H1 (cell line): ENCODE results near the gene PRDM1. TPM values are rescaled to one million over a fixed set of nuclear protein-coding genes. Genes with fewer than 3 reads are reported as not detected.

Experiments used
- CTCF ChIA-PET: fragments of 300-600 bp; sonication (Branson Sonifier 250); formaldehyde crosslinking; loops from one replicate; lab custom pipeline; 2021; ENCODE audit not compliant: partially characterized antibody; lab: Charles Lee
- POLR2A ChIA-PET: fragments of 300-600 bp; sonication (Branson Sonifier 250); formaldehyde crosslinking; loops from one replicate; lab custom pipeline; 2021; ENCODE audit warnings: inconsistent platforms; ENCODE audit not compliant: partially characterized antibody; lab: Charles Lee
- DNase-seq, 2 experiments: peaks; one replicate each; pipeline versions ENCODE4 v3.0.0 to v3.0.0-alpha.2; 2010 to 2022; ENCODE audit warnings: low spot score in 2 of 2, low read depth in 1 of 2, mixed read lengths in 1 of 2
- FAIRE-seq: peaks from 2 replicates; lab custom pipeline; 2011; peaks lifted over from hg19 to GRCh38; lab: Jason Lieb, UNC
- H2AFZ ChIP-seq: 2 replicates; pipeline ENCODE4 v1.8.1; 2012; ENCODE audit warnings: low read length, inconsistent platforms
- H2AK5ac ChIP-seq: 2 replicates; pipeline ENCODE4 v1.6.1; 2013; ENCODE audit warnings: low read depth, low read length
- H2BK120ac ChIP-seq: replicated peaks from 2 replicates; pipeline ENCODE3; 2013; ENCODE audit warnings: low read depth, low read length, inconsistent platforms
- H2BK12ac ChIP-seq: 2 replicates; pipeline ENCODE4 v1.6.1; 2013; ENCODE audit warnings: low read depth, low read length
- H2BK15ac ChIP-seq: 2 replicates; pipeline ENCODE4 v1.6.1; 2013; ENCODE audit warnings: low read length
- H2BK20ac ChIP-seq: 2 replicates; pipeline ENCODE4 v1.6.1; 2013; ENCODE audit warnings: low read length
- H2BK5ac ChIP-seq: 2 replicates; pipeline ENCODE4 v1.6.1; 2013; ENCODE audit warnings: low read depth, low read length
- H3K14ac ChIP-seq: 2 replicates; pipeline ENCODE4 v1.6.1; 2013; ENCODE audit warnings: inconsistent platforms; ENCODE audit not compliant: insufficient read length
- H3K18ac ChIP-seq: 2 replicates; pipeline ENCODE4 v1.6.1; 2013; ENCODE audit warnings: low read length; ENCODE audit errors: extremely low read depth
- H3K23ac ChIP-seq: 2 replicates; pipeline ENCODE4 v1.6.1; 2013; ENCODE audit warnings: inconsistent platforms; ENCODE audit not compliant: insufficient read length
- H3K23me2 ChIP-seq: 2 replicates; pipeline ENCODE4 v1.6.1; 2013; ENCODE audit warnings: low read depth, low read length
- H3K27ac ChIP-seq: 2 replicates; pipeline ENCODE4 v1.6.1; 2011; ENCODE audit warnings: low read depth, low read length, inconsistent platforms
- H3K27me3 ChIP-seq, 4 experiments: replicated peaks in 1 of 4; 1 replicate in 1 of 4; 2 replicates in 3 of 4; pipeline versions ENCODE4 v1.6.1 to v1.8.1; 2011 to 2013; ENCODE audit warnings: low read length in 3 of 4, mild to moderate bottlenecking in 3 of 4, inconsistent platforms in 2 of 4, mixed read lengths in 2 of 4, moderate library complexity in 1 of 4; ENCODE audit not compliant: control insufficient read depth in 3 of 4, insufficient read depth in 3 of 4; ENCODE audit errors: extremely low read depth in 1 of 4
- H3K36me3 ChIP-seq, 4 experiments: 2 replicates each; pipeline versions ENCODE4 v1.6.1 to v1.8.1; 2011 to 2013; ENCODE audit warnings: mild to moderate bottlenecking in 4 of 4, low read length in 3 of 4, moderate library complexity in 2 of 4, control low read depth in 1 of 4, inconsistent platforms in 1 of 4; ENCODE audit not compliant: insufficient read depth in 4 of 4, control insufficient read depth in 2 of 4
- H3K4ac ChIP-seq: replicated peaks from 2 replicates; pipeline ENCODE3; 2013; ENCODE audit warnings: low read length, low read depth, mixed read lengths, inconsistent platforms; ENCODE audit not compliant: insufficient read length
- H3K4me1 ChIP-seq, 4 experiments: replicated peaks in 1 of 4; 1 replicate in 1 of 4; 2 replicates in 3 of 4; pipeline versions ENCODE4 v1.6.1 to v1.8.1; 2011 to 2013; ENCODE audit warnings: low read length in 3 of 4, inconsistent platforms in 2 of 4, mixed read lengths in 1 of 4; ENCODE audit not compliant: insufficient read depth in 4 of 4, control insufficient read depth in 3 of 4
- H3K4me2 ChIP-seq, 2 experiments: 2 replicates each; pipeline versions ENCODE4 v1.6.1 to v1.8.1; 2011 to 2013; ENCODE audit warnings: low read depth in 2 of 2, low read length in 2 of 2, control low read depth in 1 of 2, inconsistent platforms in 1 of 2, mild to moderate bottlenecking in 1 of 2; ENCODE audit not compliant: insufficient read depth in 1 of 2
- H3K4me3 ChIP-seq, 4 experiments: fragments of 200-600, 300-600 bp in 1 of 4; sonication (generic), shearing (Covaris generic), sonication (Bioruptor Twin) in 1 of 4; 2 replicates each; pipeline versions ENCODE4 v1.5.1 to v1.8.1; 2011 to 2016; ENCODE audit warnings: low read length in 4 of 4, low read depth in 3 of 4, control low read depth in 2 of 4, inconsistent platforms in 2 of 4, mild to moderate bottlenecking in 2 of 4, mixed read lengths in 1 of 4, moderate library complexity in 1 of 4; ENCODE audit not compliant: insufficient read depth in 2 of 4; ENCODE audit errors: extremely low read depth in 1 of 4
- H3K56ac ChIP-seq: replicated peaks from 2 replicates; pipeline ENCODE3; 2013; ENCODE audit warnings: low read depth, mild to moderate bottlenecking, mixed read lengths, low read length, inconsistent platforms; ENCODE audit not compliant: insufficient read length
- H3K79me1 ChIP-seq: 2 replicates; pipeline ENCODE4 v1.6.1; 2013; ENCODE audit warnings: low read depth, low read length, control low read depth
- H3K79me2 ChIP-seq, 2 experiments: 2 replicates each; pipeline versions ENCODE4 v1.6.1 to v1.8.1; 2012 to 2013; ENCODE audit warnings: low read length in 2 of 2, mild to moderate bottlenecking in 2 of 2, inconsistent platforms in 1 of 2; ENCODE audit not compliant: insufficient read depth in 2 of 2, control insufficient read depth in 1 of 2
- H3K9ac ChIP-seq, 4 experiments: replicated peaks in 1 of 4; 1 replicate in 1 of 4; 2 replicates in 3 of 4; pipeline versions ENCODE4 v1.6.1 to v1.8.1; 2011 to 2013; ENCODE audit warnings: low read depth in 3 of 4, low read length in 3 of 4, control low read depth in 2 of 4, mild to moderate bottlenecking in 2 of 4, moderate library complexity in 2 of 4, inconsistent platforms in 1 of 4; ENCODE audit errors: extremely low read depth in 1 of 4
- H3K9me3 ChIP-seq, 2 experiments: 2 replicates each; pipeline versions ENCODE4 v1.6.1 to v1.8.1; 2012 to 2013; ENCODE audit warnings: mild to moderate bottlenecking in 2 of 2, moderate library complexity in 2 of 2, control low read depth in 1 of 2, inconsistent platforms in 1 of 2, low read depth in 1 of 2, low read length in 1 of 2, mixed read lengths in 1 of 2; ENCODE audit not compliant: insufficient read depth in 2 of 2
- H4K20me1 ChIP-seq, 2 experiments: replicated peaks in 1 of 2; 2 replicates each; pipeline versions ENCODE3 to v1.8.1; 2011 to 2013; ENCODE audit warnings: inconsistent platforms in 2 of 2, low read length in 2 of 2, mild to moderate bottlenecking in 1 of 2; ENCODE audit not compliant: insufficient read depth in 2 of 2, control insufficient read depth in 1 of 2
- H4K5ac ChIP-seq: 2 replicates; pipeline ENCODE4 v1.6.1; 2013; ENCODE audit warnings: low read length, low read depth, mixed read lengths, inconsistent platforms; ENCODE audit not compliant: insufficient read length
- H4K8ac ChIP-seq: 2 replicates; pipeline ENCODE4 v1.8.0; 2013; ENCODE audit warnings: mild to moderate bottlenecking, moderate library complexity, low read length, inconsistent platforms; ENCODE audit not compliant: insufficient read depth; ENCODE audit errors: extremely low read depth
- H4K91ac ChIP-seq: replicated peaks from 2 replicates; pipeline ENCODE3; 2013; ENCODE audit warnings: low read length, mixed read lengths, inconsistent platforms; ENCODE audit not compliant: insufficient read length
- CTCF ChIP-seq, 3 experiments: IDR thresholded peaks; 1 replicate in 2 of 3; 2 replicates in 1 of 3; pipeline versions ENCODE4 v1.5.1 to v1.6.1; 2011; ENCODE audit warnings: low read length in 3 of 3, mild to moderate bottlenecking in 3 of 3, inconsistent platforms in 2 of 3, low read depth in 1 of 3, moderate library complexity in 1 of 3; ENCODE audit not compliant: insufficient read depth in 1 of 3; ENCODE audit errors: control extremely low read depth in 1 of 3
- KDM1A ChIP-seq: fragments of 200-600, 300-600 bp; sonication (generic); IDR thresholded peaks from 2 replicates; pipeline ENCODE4 v1.7.1; 2016; ENCODE audit warnings: mild to moderate bottlenecking, low read length, borderline replicate concordance
- MAX ChIP-seq: IDR thresholded peaks from 2 replicates; pipeline ENCODE4 v1.6.1; 2012; ENCODE audit warnings: inconsistent platforms
- RAD21 ChIP-seq, 2 experiments: IDR thresholded peaks in 1 of 2; conservative IDR thresholded peaks in 1 of 2; 2 replicates each; pipeline ENCODE4 v1.6.1; 2011; ENCODE audit warnings: low read depth in 2 of 2, low read length in 2 of 2, improper control_type of control experiment in 1 of 2, inconsistent platforms in 1 of 2, mild to moderate bottlenecking in 1 of 2, moderate library complexity in 1 of 2
- WGBS, 2 experiments: shearing (Covaris generic) in 1 of 2; methylation state at CpG; one replicate each; pipeline versions ENCODE4 v1.1.6 to v1.1.7; 2013 to 2015; ENCODE audit warnings: low lambda C conversion rate in 2 of 2, mixed read lengths in 2 of 2, inconsistent platforms in 1 of 2, low coverage in 1 of 2, missing lambda C conversion rate in 1 of 2; ENCODE audit not compliant: insufficient replicate concordance in 2 of 2, insufficient coverage in 1 of 2, insufficient read length in 1 of 2; ENCODE audit errors: extremely low coverage in 1 of 2, missing lambda C conversion rate in 1 of 2; 5-methylcytosine and 5-hydroxymethylcytosine counted together
- polyA plus RNA-seq, 7 experiments: library from polyadenylated mRNA; depleted of rRNA in 3 of 7; stranded (reverse) in 5 of 7; unstranded in 2 of 7; fragments of >200 nt in 5 of 7; fragments of 200-250 nt in 2 of 7; gene quantifications; 1 replicate in 5 of 7; 2 replicates in 1 of 7; 4 replicates in 1 of 7; pipeline versions ENCODE4 v1.2.1 to v1.2.3, GENCODE V29; 2011 to 2013; ENCODE audit warnings: missing spikeins in 2 of 7, mixed read lengths in 2 of 7
- total RNA-seq: library from RNA; stranded (reverse); fragmentation: NEBNext Ultra II Directional; extraction: Animal tissue kit (Norgen Biotek cat#: 25700); gene quantifications from 2 replicates; pipeline ENCODE4 v1.2.1, GENCODE V29; 2021

Gene PRDM1
- total and polyA plus RNA-seq, 2 of the 8 experiments (the other 6 are each of a cell fraction or from before 2014, with no cell fraction given) = 0.21 to 0.74 TPM

- ChIA-PET CTCF (interaction anchor here (0.8 to 2.5 kb wide), 9 partner anchors 15 to 133 kb away, joined by 3 to 17 read pairs (median 4); no protein-coding TSS in a partner anchor), POLR2A (interaction anchor here (1.0 kb wide), 1 partner anchor 26 kb away, joined by 3 read pairs; no protein-coding TSS in a partner anchor)
- Histone ChIP-seq H4K8ac (no peak overlapping the region), H2BK12ac (no peak overlapping the region), H4K20me1 (no peaks in the 10 kb centered on the region), H4K91ac (no peak overlapping the region), H3K4me3 (no peak overlapping the region), H3K9me3 (no peaks in the 10 kb centered on the region), H3K36me3 (no peaks in the 10 kb centered on the region), H3K27ac (no peak overlapping the region), H3K4me1 (peaks cover 5 to 15% (median 8%) of the 10 kb centered on the region in 4 experiments; a peak in 6 of 7 replicates), H3K56ac (no peak overlapping the region), H2BK5ac (no peak overlapping the region), H3K4ac (no peak overlapping the region), H3K14ac (no peak overlapping the region), H3K79me2 (no peaks in the 10 kb centered on the region), H2BK20ac (no peak overlapping the region), H3K9ac (no peak overlapping the region), H2BK120ac (no peak overlapping the region), H3K79me1 (no peaks in the 10 kb centered on the region), H2BK15ac (no peak overlapping the region), H3K4me2 (no peak overlapping the region), H3K27me3 (peaks cover 0 to 20% (median 4%) of the 10 kb centered on the region in 4 experiments; a peak in 4 of 7 replicates), H3K18ac (no peak overlapping the region), H3K23ac (no peak overlapping the region), H2AK5ac (no peak overlapping the region), H3K23me2 (peaks cover 8% of the 10 kb centered on the region; the same call in 1 of the 2 replicates), H4K5ac (no peak overlapping the region), H2AFZ (no peak overlapping the region)
- TF ChIP-seq KDM1A (no peak), RAD21 (IDR thresholded peaks at IDR 0.05 in 1 of 2, conservative IDR thresholded peaks at IDR 0.05 in 1 of 2; ENCODE audit: low read depth in 2 of 2, low read length in 2 of 2) (peak; percentile 50 to 56; a peak in 3 of 4 replicates), MAX (no peak), CTCF (IDR thresholded peaks at IDR 0.05; ENCODE audit: control extremely low read depth in 1 of 3, insufficient read depth in 1 of 3, low read depth in 1 of 3, low read length in 3 of 3) (peak in 1 of 3 experiments; percentile 18; a peak in 2 of 4 replicates)
- FAIRE-seq = no peak
- WGBS, 2 experiments = 80% methylated on average over 4 of the region's 4 CpGs; no CpG with 5 or more reads in 1 of the 2 experiments
- DNase-seq = no peak
Measured at GRCh38 chr6:106090001-106090400, 3.9 kb downstream of the PRDM1 start.
